Stimulated activated memory B cell treated with anti-CD40 and anti-IgM and Interleukin-4, amounts not matched to agents 10 μg/mL and 1 μg/mL and 100 μg/mL, for 72 hours (primary cell): ENCODE results near the gene LAMB3.

ENCODE experiments used
- ATAC-seq: fragments of 150-1000 bp; cut with Tn5 transposase; 2 replicates; pipeline ENCODE4 v1.10.0; 2021
- H3K27ac Mint-ChIP-seq: one replicate; pipeline ENCODE4 v1.8.0; 2022; ENCODE audit warnings: mild to moderate bottlenecking, mixed read lengths
- H3K27me3 Mint-ChIP-seq: one replicate; pipeline ENCODE4 v1.8.0; 2022; ENCODE audit warnings: mixed read lengths
- H3K36me3 Mint-ChIP-seq: one replicate; pipeline ENCODE4 v1.8.0; 2022; ENCODE audit warnings: mixed read lengths
- H3K4me1 Mint-ChIP-seq: one replicate; pipeline ENCODE4 v1.8.0; 2022; ENCODE audit warnings: mixed read lengths
- H3K4me3 Mint-ChIP-seq: one replicate; pipeline ENCODE4 v1.8.0; 2022; ENCODE audit warnings: mild to moderate bottlenecking, moderate library complexity, mixed read lengths
- H3K9me3 Mint-ChIP-seq: one replicate; pipeline ENCODE4 v1.8.0; 2022; ENCODE audit warnings: mixed read lengths

The LAMB3 gene

GRCh38 chr1:209609041-209609790 lies 43.0 kb downstream of the LAMB3 start:
- no peak overlapping the region for H3K27ac Mint-ChIP-seq
- peaks cover under 1% of the 10 kb centered on the region for H3K27me3 Mint-ChIP-seq
- no peaks in the 10 kb centered on the region for H3K36me3 Mint-ChIP-seq
- H3K4me1 Mint-ChIP-seq = no peaks in the 10 kb centered on the region
- H3K9me3 Mint-ChIP-seq = no peaks in the 10 kb centered on the region
- ATAC-seq = no peak
- no peak overlapping the region for H3K4me3 Mint-ChIP-seq

DNA sequence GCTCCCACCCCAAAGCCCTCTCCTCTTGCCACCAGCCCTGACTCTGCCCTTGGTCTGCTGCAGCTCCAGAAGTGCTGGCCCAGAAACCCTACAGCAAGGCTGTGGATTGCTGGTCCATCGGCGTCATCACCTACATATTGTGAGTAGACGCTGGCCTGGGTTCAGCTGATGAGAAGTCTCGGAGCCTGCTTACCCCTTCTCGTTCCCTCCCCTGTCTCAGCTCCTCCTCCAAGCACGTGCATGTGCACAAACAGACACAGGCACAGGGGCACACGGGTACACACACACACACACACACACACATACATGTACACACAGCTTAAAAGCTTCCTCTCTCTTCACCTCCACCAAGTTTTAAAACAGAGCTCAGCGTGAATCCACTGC lies 44.4 kb downstream of the LAMB3 start:
- Mint-ChIP-seq H3K9me3 (no peaks in the 10 kb centered on the region), H3K4me1 (no peaks in the 10 kb centered on the region), H3K36me3 (no peaks in the 10 kb centered on the region), H3K27ac (no peak overlapping the region), H3K4me3 (no peak overlapping the region), H3K27me3 (no peaks in the 10 kb centered on the region)
- peak; percentile 31 for ATAC-seq

GRCh38 chr1:209607102-209607794 lies 45.0 kb downstream of the LAMB3 start:
- Mint-ChIP-seq H3K27me3 (no peaks in the 10 kb centered on the region), H3K4me1 (no peaks in the 10 kb centered on the region), H3K4me3 (no peak overlapping the region), H3K36me3 (no peaks in the 10 kb centered on the region), H3K27ac (no peak overlapping the region), H3K9me3 (no peaks in the 10 kb centered on the region)
- peak; percentile 77 for ATAC-seq

GRCh38 chr1:209603877-209604276 lies 48.3 kb downstream of the LAMB3 start:
- Mint-ChIP-seq H3K27me3 (peaks cover 12% of the 10 kb centered on the region), H3K4me3 (no peak overlapping the region), H3K9me3 (no peaks in the 10 kb centered on the region), H3K36me3 (no peaks in the 10 kb centered on the region), H3K4me1 (no peaks in the 10 kb centered on the region), H3K27ac (no peak overlapping the region)
- ATAC-seq = no peak

- peak; percentile 60 for ATAC-seq
- Mint-ChIP-seq H3K36me3 (no peaks in the 10 kb centered on the region), H3K4me3 (no peak overlapping the region), H3K27ac (no peak overlapping the region), H3K9me3 (no peaks in the 10 kb centered on the region), H3K27me3 (peaks cover 19% of the 10 kb centered on the region), H3K4me1 (no peaks in the 10 kb centered on the region)
These were observed 50.2 kb downstream of the LAMB3 start for GRCh38 chr1:209601809-209602657.

DNA sequence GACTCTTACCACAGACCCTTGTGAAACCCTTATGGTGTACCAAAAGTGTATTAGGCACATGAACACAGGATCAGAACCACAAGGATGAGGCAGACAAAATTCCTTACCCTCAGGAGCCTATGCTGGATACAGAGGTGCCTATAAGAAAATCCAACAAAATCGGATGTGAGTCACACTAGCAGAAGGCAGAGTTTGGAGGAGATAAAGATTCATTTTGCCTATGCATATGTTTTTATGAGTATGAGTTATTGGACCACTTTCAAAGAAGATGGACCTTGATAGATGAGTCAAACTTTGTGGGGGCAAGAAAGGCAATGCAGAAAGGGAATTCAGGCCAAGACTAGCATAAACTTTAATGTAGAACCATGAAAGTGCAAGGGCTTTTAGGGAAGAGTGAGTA lies 51.7 kb downstream of the LAMB3 start:
- Mint-ChIP-seq H3K4me3 (no peak overlapping the region), H3K4me1 (no peaks in the 10 kb centered on the region), H3K9me3 (no peaks in the 10 kb centered on the region), H3K27ac (no peak overlapping the region), H3K27me3 (peaks cover 27% of the 10 kb centered on the region), H3K36me3 (no peaks in the 10 kb centered on the region)
- no peak for ATAC-seq

DNA sequence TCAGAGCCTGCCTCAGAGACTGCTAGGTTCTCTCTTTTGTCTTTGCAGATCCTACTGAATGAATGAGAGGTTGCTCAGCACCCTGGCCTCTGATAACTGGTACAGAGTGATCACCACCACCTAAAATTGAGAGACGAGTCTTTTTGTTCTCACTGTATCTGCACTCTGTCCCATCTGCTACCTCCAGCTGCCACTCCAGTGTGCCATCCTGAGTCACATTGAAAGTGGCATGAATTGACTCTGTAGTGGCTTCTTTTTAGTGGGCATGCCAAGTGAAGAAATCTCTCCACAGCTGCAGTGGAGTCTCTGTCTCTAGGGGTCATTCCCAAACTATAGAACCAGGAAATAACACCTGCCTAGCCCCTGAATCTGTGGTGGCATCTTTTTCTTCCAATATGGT lies 54.0 kb downstream of the LAMB3 start:
- Mint-ChIP-seq H3K27me3 (peaks cover 43% of the 10 kb centered on the region), H3K9me3 (no peaks in the 10 kb centered on the region), H3K36me3 (no peaks in the 10 kb centered on the region), H3K27ac (no peak overlapping the region), H3K4me1 (no peaks in the 10 kb centered on the region), H3K4me3 (no peak overlapping the region)
- ATAC-seq = no peak

- ATAC-seq = no peak
- Mint-ChIP-seq H3K27ac (no peak overlapping the region), H3K9me3 (no peaks in the 10 kb centered on the region), H3K36me3 (no peaks in the 10 kb centered on the region), H3K4me1 (no peaks in the 10 kb centered on the region), H3K4me3 (no peak overlapping the region), H3K27me3 (peaks cover 50% of the 10 kb centered on the region)
These were observed 54.7 kb downstream of the LAMB3 start for GRCh38 chr1:209597499-209597898.

DNA sequence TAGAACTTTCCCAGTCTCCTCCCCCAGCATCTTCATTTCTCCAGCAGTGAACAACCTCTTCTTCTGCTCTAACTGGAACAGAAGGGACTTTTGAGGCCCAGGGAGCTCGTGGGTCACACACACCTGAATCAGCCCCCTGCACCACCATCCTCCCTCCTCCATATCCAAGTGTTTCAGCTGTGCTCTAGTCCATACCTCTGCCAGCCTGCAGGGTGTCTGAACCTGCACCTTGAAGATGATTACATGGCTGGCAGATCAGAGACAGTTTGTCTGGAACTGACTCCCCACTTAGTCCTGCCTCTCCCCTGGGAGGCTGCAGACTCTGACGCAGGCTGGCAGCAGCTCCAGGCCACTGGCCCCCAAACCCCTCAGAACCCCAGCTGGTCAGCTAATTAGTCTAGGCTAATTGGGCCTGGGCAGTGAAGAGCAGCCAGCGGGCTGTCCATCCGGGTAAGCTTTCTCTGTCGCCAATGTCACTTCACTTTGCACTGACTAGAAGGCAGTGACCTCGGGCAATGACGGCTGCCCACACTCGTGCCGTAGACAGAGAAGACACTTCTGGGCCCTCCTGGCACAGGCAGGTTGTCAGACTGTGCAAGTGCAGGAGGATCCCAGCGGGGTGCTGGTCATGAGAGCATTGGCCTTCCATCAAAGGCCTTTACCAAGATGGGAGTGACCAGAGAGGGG lies 56.5 kb downstream of the LAMB3 start:
- peak; percentile 6 for ATAC-seq
- no peak overlapping the region for H3K27ac Mint-ChIP-seq
- H3K4me3 Mint-ChIP-seq = no peak overlapping the region
- H3K4me1 Mint-ChIP-seq = no peaks in the 10 kb centered on the region
- no peaks in the 10 kb centered on the region for H3K9me3 Mint-ChIP-seq
- peaks cover 53% of the 10 kb centered on the region for H3K27me3 Mint-ChIP-seq
- H3K36me3 Mint-ChIP-seq = no peaks in the 10 kb centered on the region

DNA sequence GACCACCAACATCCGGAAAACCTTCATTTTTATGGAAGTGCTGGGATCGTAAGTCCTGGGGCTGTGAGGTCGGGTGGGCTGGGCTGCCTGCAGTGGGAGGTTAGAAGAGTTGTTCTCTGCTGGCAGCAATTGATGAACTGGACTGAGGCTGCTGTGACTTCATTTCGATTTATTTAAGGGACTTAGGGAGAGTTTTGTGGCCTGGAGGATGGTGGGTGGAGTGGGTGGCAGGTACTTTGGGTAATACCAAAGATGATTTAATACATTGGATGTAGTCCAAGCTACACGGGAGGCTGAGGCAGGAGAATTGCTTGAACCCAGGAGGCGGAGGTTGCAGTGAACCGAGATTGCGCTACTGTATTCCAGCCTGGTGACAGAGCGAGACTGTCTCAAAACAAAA lies 57.2 kb downstream of the LAMB3 start:
- ATAC-seq = no peak
- H3K4me1 Mint-ChIP-seq = no peaks in the 10 kb centered on the region
- H3K9me3 Mint-ChIP-seq = no peaks in the 10 kb centered on the region
- no peak overlapping the region for H3K27ac Mint-ChIP-seq
- no peaks in the 10 kb centered on the region for H3K36me3 Mint-ChIP-seq
- H3K27me3 Mint-ChIP-seq = peaks cover 53% of the 10 kb centered on the region
- H3K4me3 Mint-ChIP-seq = no peak overlapping the region

GRCh38 chr1:209594440-209594839 lies 57.8 kb downstream of the LAMB3 start:
- ATAC-seq = no peak
- Mint-ChIP-seq H3K4me1 (no peaks in the 10 kb centered on the region), H3K4me3 (no peak overlapping the region), H3K36me3 (no peaks in the 10 kb centered on the region), H3K9me3 (no peaks in the 10 kb centered on the region), H3K27me3 (peaks cover 47% of the 10 kb centered on the region), H3K27ac (no peak overlapping the region)

DNA sequence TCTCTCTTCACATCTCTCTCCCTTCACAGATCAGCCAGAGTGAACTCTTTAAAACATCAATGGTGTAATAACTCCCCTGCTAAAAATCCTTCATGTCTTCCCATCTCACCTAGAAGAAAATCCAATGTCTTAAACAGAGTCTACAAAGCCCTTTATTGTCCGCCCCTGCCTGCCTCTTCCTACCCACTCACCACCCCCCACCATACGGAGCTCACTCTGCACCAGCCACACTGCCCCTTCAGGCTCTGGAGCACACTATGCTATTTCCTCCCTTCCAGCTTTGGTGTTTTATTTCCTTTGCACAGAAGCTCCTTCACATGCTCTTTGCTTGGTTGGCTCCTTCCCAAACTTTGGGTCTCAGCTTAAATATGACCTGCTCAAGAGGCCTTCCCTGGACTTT lies 58.5 kb downstream of the LAMB3 start:
- ATAC-seq = no peak
- H3K4me3 Mint-ChIP-seq = no peak overlapping the region
- H3K9me3 Mint-ChIP-seq = no peaks in the 10 kb centered on the region
- no peak overlapping the region for H3K27ac Mint-ChIP-seq
- peaks cover 40% of the 10 kb centered on the region for H3K27me3 Mint-ChIP-seq
- H3K36me3 Mint-ChIP-seq = no peaks in the 10 kb centered on the region
- no peaks in the 10 kb centered on the region for H3K4me1 Mint-ChIP-seq

- H3K27me3 Mint-ChIP-seq = peaks cover 25% of the 10 kb centered on the region
- no peaks in the 10 kb centered on the region for H3K36me3 Mint-ChIP-seq
- no peaks in the 10 kb centered on the region for H3K4me1 Mint-ChIP-seq
- no peak overlapping the region for H3K4me3 Mint-ChIP-seq
- no peak overlapping the region for H3K27ac Mint-ChIP-seq
- ATAC-seq = no peak
- H3K9me3 Mint-ChIP-seq = peaks cover 3% of the 10 kb centered on the region
These were observed 61.8 kb downstream of the LAMB3 start for GRCh38 chr1:209590405-209590804.

- Mint-ChIP-seq H3K9me3 (peaks cover 3% of the 10 kb centered on the region), H3K36me3 (no peaks in the 10 kb centered on the region), H3K27ac (no peak overlapping the region), H3K4me1 (no peaks in the 10 kb centered on the region), H3K4me3 (no peak overlapping the region), H3K27me3 (peaks cover 21% of the 10 kb centered on the region)
- ATAC-seq = no peak
These were observed 62.4 kb downstream of the LAMB3 start for GRCh38 chr1:209589863-209590262.

DNA sequence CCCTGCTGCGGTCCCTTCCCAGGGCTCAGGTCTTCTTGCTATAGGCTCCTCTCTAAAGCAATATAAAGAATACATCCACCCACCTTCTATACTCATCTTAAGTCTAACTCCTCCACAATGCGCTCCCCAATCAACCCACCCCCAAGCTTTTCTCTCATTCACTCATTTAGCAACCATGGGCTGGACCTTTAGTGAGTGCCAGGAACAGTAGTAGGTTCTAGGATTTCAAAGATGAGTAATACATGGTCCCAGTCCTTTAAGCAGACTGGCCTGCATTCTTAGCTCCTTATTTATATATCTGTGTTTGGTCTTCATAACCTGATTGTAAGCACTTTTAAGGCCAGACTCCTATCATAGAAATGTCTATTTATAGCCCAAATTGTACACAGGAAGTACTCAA lies 62.8 kb downstream of the LAMB3 start:
- Mint-ChIP-seq H3K27me3 (peaks cover 21% of the 10 kb centered on the region), H3K27ac (no peak overlapping the region), H3K36me3 (no peaks in the 10 kb centered on the region), H3K9me3 (peaks cover 3% of the 10 kb centered on the region), H3K4me1 (no peaks in the 10 kb centered on the region), H3K4me3 (no peak overlapping the region)
- ATAC-seq = no peak
